ENCODE data around the gene PIEZO1. TPM values are rescaled to one million over a fixed set of nuclear protein-coding genes. Genes with fewer than 3 reads are reported as not detected.

The PIEZO1 gene
- polyA plus RNA-seq, 2 of the 4 experiments (the other 2 are of a cell fraction) = 26.1 to 84.7 TPM

DNA sequence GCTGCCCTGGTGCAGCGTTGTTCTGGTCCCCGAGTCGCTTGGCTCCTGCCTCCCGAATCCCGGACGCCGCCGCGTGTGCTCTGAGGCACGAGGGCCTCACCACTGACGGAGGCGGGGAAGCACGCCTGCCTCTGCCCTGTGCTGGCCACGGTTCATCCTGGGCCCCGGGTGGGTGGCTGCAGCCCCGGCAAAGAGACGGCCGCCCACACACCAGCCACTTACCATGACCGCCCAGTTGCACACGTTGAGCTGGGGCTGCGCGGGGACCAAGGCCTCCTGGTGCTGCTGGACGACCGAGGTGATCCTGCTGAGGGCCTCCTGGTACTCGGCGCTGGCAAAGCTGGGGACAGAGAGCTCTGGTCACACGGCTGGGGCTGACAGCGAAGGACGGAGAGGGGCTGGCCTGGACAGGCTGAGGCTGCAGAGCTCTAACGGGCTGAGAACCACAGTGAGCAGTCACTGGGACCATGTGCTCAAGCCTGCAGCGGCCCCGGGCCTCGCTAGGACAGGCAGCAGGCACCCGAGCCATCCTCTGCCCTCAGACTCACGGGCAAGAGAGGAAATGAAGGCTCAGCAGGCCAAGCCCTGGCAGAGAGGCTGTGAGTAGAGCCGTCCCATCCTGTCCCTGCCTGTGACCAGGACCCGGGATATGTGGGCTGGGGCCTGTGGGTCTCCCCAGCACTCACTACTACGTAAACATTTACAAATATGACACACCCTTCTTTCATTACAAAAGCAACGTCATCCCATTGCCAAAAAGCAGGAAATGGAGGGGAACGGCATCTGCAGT lies 33.0 kb upstream of the PIEZO1 start:
- WGBS (ENCODE audit: missing lambda C conversion rate) = 83% methylated on average over 21 of the region's 40 CpGs
- DNase-seq (ENCODE audit: low read depth in 1 of 2, low spot score in 1 of 2) (no peak), FAIRE-seq (no peak), ATAC-seq (no peak; a peak in 2 of 6 replicates)
- no peaks in the 10 kb centered on the region for H3K9me3 ChIP-seq
- ChIA-PET POLR2A (no interaction called here), CTCF (interaction anchor here (0.9 to 5.9 kb wide), 7 partner anchors 9 to 349 kb away, joined by 3 to 39 read pairs (median 5); partner anchors contain the start of genes GALNS and TRAPPC2L)
- H3K4me2 ChIP-seq = no peak overlapping the region
- H3K4me1 ChIP-seq = peaks cover 2% of the 10 kb centered on the region; the same call in 2 of the 3 replicates
- TF ChIP-seq EHF (CRISPR knock-in tag; IDR thresholded peaks at IDR 0.05) (no peak), GATA3 (IDR thresholded peaks at IDR 0.05; ENCODE audit: borderline replicate concordance) (no peak), MAZ (IDR thresholded peaks at IDR 0.05; ENCODE audit: borderline replicate concordance, low read depth, low read length) (no peak), POLR2A (IDR thresholded peaks at IDR 0.05; ENCODE audit: low read length) (no peak), FOXS1 (CRISPR knock-in tag; IDR thresholded peaks at IDR 0.05) (no peak), HDAC2 (IDR thresholded peaks at IDR 0.05) (no peak), BHLHE40 (IDR thresholded peaks at IDR 0.05; ENCODE audit: low read depth, low read length) (no peak), CHD2 (IDR thresholded peaks at IDR 0.05; ENCODE audit: low read length, partially characterized antibody) (no peak), KDM5A (IDR thresholded peaks at IDR 0.05) (no peak), CHD4 (IDR thresholded peaks at IDR 0.05; ENCODE audit: borderline replicate concordance) (no peak)
- TF ChIP-seq, protein P1, sequence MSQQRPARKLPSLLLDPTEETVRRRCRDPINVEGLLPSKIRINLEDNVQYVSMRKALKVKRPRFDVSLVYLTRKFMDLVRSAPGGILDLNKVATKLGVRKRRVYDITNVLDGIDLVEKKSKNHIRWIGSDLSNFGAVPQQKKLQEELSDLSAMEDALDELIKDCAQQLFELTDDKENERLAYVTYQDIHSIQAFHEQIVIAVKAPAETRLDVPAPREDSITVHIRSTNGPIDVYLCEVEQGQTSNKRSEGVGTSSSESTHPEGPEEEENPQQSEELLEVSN (IDR thresholded peaks at IDR 0.05; ENCODE audit: borderline replicate concordance, low read depth) = no peak
- TF ChIP-seq, protein P2, sequence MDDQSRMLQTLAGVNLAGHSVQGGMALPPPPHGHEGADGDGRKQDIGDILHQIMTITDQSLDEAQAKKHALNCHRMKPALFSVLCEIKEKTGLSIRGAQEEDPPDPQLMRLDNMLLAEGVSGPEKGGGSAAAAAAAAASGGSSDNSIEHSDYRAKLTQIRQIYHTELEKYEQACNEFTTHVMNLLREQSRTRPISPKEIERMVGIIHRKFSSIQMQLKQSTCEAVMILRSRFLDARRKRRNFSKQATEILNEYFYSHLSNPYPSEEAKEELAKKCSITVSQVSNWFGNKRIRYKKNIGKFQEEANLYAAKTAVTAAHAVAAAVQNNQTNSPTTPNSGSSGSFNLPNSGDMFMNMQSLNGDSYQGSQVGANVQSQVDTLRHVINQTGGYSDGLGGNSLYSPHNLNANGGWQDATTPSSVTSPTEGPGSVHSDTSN (IDR thresholded peaks at IDR 0.05) = no peak
- TF ChIP-seq, protein P3, sequence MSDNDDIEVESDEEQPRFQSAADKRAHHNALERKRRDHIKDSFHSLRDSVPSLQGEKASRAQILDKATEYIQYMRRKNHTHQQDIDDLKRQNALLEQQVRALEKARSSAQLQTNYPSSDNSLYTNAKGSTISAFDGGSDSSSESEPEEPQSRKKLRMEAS (IDR thresholded peaks at IDR 0.05) = no peak
- TF ChIP-seq, protein P4, sequence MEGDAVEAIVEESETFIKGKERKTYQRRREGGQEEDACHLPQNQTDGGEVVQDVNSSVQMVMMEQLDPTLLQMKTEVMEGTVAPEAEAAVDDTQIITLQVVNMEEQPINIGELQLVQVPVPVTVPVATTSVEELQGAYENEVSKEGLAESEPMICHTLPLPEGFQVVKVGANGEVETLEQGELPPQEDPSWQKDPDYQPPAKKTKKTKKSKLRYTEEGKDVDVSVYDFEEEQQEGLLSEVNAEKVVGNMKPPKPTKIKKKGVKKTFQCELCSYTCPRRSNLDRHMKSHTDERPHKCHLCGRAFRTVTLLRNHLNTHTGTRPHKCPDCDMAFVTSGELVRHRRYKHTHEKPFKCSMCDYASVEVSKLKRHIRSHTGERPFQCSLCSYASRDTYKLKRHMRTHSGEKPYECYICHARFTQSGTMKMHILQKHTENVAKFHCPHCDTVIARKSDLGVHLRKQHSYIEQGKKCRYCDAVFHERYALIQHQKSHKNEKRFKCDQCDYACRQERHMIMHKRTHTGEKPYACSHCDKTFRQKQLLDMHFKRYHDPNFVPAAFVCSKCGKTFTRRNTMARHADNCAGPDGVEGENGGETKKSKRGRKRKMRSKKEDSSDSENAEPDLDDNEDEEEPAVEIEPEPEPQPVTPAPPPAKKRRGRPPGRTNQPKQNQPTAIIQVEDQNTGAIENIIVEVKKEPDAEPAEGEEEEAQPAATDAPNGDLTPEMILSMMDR (IDR thresholded peaks at IDR 0.05) = no peak
- TF ChIP-seq, protein P5, sequence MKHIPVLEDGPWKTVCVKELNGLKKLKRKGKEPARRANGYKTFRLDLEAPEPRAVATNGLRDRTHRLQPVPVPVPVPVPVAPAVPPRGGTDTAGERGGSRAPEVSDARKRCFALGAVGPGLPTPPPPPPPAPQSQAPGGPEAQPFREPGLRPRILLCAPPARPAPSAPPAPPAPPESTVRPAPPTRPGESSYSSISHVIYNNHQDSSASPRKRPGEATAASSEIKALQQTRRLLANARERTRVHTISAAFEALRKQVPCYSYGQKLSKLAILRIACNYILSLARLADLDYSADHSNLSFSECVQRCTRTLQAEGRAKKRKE (CRISPR knock-in tag; IDR thresholded peaks at IDR 0.05; ENCODE audit: low read depth) = no peak
- TF ChIP-seq, protein P6, sequence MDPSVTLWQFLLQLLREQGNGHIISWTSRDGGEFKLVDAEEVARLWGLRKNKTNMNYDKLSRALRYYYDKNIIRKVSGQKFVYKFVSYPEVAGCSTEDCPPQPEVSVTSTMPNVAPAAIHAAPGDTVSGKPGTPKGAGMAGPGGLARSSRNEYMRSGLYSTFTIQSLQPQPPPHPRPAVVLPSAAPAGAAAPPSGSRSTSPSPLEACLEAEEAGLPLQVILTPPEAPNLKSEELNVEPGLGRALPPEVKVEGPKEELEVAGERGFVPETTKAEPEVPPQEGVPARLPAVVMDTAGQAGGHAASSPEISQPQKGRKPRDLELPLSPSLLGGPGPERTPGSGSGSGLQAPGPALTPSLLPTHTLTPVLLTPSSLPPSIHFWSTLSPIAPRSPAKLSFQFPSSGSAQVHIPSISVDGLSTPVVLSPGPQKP (IDR thresholded peaks at IDR 0.05; ENCODE audit: low read depth, low read length) = no peak
- no peak overlapping the region for H3K27ac ChIP-seq
- H3K4me3 ChIP-seq = no peak overlapping the region

DNA sequence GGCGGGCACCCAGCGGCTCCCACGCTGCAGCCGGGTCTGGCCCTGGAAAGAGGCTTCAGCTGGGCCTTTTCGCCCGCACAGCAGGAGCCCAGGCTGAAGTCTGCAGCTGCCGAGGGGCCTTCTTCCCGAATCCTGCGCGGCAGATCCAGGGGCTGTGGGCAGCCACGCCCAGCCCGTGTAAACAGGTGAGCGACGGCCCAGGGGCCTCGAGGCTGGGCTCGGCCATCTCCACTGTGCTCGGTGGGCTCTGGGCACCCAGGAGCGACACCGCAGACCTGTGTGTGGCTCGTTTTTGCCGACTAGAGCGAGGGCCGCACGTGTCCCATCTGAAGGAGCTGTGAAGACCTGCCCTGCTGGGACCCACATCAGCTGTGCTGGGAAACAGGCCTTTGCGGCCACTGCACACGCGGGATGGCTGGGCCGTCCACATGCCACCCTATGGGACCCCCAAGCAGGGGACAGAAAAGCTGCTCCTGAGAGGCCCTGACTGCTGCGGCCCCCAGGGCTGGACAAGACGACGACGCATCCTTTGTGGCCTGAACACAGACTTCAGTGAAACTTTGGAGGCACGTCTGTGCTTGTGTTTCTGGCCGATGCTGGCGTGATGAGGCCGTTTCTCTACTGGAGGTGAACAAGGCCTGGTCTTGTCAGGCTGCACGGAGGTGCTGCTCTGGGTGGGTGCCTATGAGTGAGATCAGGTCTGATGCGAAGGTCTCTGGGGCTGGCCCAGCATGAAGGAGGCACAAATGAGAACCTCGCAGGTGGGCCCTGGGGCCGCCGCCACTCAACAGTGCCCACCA lies 31.9 kb upstream of the PIEZO1 start:
- no peak for ATAC-seq
- no peaks in the 10 kb centered on the region for H3K9me3 ChIP-seq
- POLR2A ChIA-PET = no interaction called here
- TF ChIP-seq, protein P7, sequence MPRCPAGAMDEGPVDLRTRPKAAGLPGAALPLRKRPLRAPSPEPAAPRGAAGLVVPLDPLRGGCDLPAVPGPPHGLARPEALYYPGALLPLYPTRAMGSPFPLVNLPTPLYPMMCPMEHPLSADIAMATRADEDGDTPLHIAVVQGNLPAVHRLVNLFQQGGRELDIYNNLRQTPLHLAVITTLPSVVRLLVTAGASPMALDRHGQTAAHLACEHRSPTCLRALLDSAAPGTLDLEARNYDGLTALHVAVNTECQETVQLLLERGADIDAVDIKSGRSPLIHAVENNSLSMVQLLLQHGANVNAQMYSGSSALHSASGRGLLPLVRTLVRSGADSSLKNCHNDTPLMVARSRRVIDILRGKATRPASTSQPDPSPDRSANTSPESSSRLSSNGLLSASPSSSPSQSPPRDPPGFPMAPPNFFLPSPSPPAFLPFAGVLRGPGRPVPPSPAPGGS (IDR thresholded peaks at IDR 0.05) = no peak
- TF ChIP-seq ZC3H11A (IDR thresholded peaks at IDR 0.05) = no peak
- no peak for TF ChIP-seq NR3C1 (IDR thresholded peaks at IDR 0.05)
- TF ChIP-seq, protein P5 (CRISPR knock-in tag; IDR thresholded peaks at IDR 0.05; ENCODE audit: low read depth) = no peak
- no peak for TF ChIP-seq NFE2L2 (conservative IDR thresholded peaks at IDR 0.05; ENCODE audit: low read length)
- no peak for TF ChIP-seq GATA3 (IDR thresholded peaks at IDR 0.05; ENCODE audit: borderline replicate concordance)
- TF ChIP-seq, protein P1 (IDR thresholded peaks at IDR 0.05; ENCODE audit: borderline replicate concordance, low read depth) = no peak
- TF ChIP-seq ESRRA (IDR thresholded peaks at IDR 0.05; ENCODE audit: borderline replicate concordance, low read length) = no peak
- TF ChIP-seq HDAC2 (IDR thresholded peaks at IDR 0.05) = no peak
- TF ChIP-seq EHMT2 (IDR thresholded peaks at IDR 0.05; ENCODE audit: low read depth) = no peak
- TF ChIP-seq HOXB5 (CRISPR knock-in tag; IDR thresholded peaks at IDR 0.05) = no peak

More for the DNA sequence above, 31.9 kb upstream of the PIEZO1 start:
- FAIRE-seq (no peak), DNase-seq (ENCODE audit: low read depth in 1 of 2, low spot score in 1 of 2) (no peak)
- Histone ChIP-seq H3K4me3 (no peak overlapping the region), H3K4me2 (no peak overlapping the region), H3K4me1 (peaks cover 5% of the 10 kb centered on the region; the same call in 2 of the 3 replicates), H3K27ac (no peak overlapping the region)
- WGBS (ENCODE audit: missing lambda C conversion rate) = 88% methylated on average over 26 of the region's 41 CpGs
- CTCF ChIA-PET = interaction anchor here (0.6 to 5.9 kb wide), 14 partner anchors 10 to 353 kb away, joined by 3 to 39 read pairs (median 4); partner anchors contain the start of genes GALNS and TRAPPC2L
